ENCODE data around the gene CDHR2.

The CDHR2 gene

GRCh38 chr5:176528301-176528700 is 20.8 kb upstream of the CDHR2 start:
- no peak for DNase-seq (ENCODE audit: low read depth in 4 of 4, low spot score in 1 of 4)

- DNase-seq (ENCODE audit: low read depth in 4 of 4, low spot score in 1 of 4), result no peak
Measured at GRCh38 chr5:176528761-176529115, 20.4 kb upstream of the CDHR2 start.

- DNase-seq (ENCODE audit: low read depth in 4 of 4, low spot score in 1 of 4), result no peak
Measured at GRCh38 chr5:176529116-176529740, 19.9 kb upstream of the CDHR2 start.

GRCh38 chr5:176529741-176530141 is 19.4 kb upstream of the CDHR2 start:
- DNase-seq (ENCODE audit: low read depth in 4 of 4, low spot score in 1 of 4), result no peak

GRCh38 chr5:176530393-176530982 is 18.7 kb upstream of the CDHR2 start:
- DNase-seq (ENCODE audit: low read depth in 4 of 4, low spot score in 1 of 4), result no peak

GRCh38 chr5:176530983-176531901 is 17.9 kb upstream of the CDHR2 start:
- DNase-seq (ENCODE audit: low read depth in 4 of 4, low spot score in 1 of 4), result no peak

GRCh38 chr5:176531902-176532493 is 17.1 kb upstream of the CDHR2 start:
- no peak for DNase-seq (ENCODE audit: low read depth in 4 of 4, low spot score in 1 of 4)

- no peak for DNase-seq (ENCODE audit: low read depth in 4 of 4, low spot score in 1 of 4)
Measured at GRCh38 chr5:176532795-176533194, 16.3 kb upstream of the CDHR2 start.

GRCh38 chr5:176533390-176533789 is 15.8 kb upstream of the CDHR2 start:
- no peak for DNase-seq (ENCODE audit: low read depth in 4 of 4, low spot score in 1 of 4)

GRCh38 chr5:176533894-176534611 is 15.1 kb upstream of the CDHR2 start:
- DNase-seq (ENCODE audit: low read depth in 4 of 4, low spot score in 1 of 4), result no peak

GRCh38 chr5:176534640-176535039 is 14.5 kb upstream of the CDHR2 start:
- DNase-seq (ENCODE audit: low read depth in 4 of 4, low spot score in 1 of 4), result no peak

GRCh38 chr5:176535101-176535663 is 14.0 kb upstream of the CDHR2 start:
- DNase-seq (ENCODE audit: low read depth in 4 of 4, low spot score in 1 of 4), result no peak

- no peak for DNase-seq (ENCODE audit: low read depth in 4 of 4, low spot score in 1 of 4)
Measured at GRCh38 chr5:176535664-176536131, 13.4 kb upstream of the CDHR2 start.

- DNase-seq (ENCODE audit: low read depth in 4 of 4, low spot score in 1 of 4), result peak in 3 of 4 experiments; percentile 50 to 71 (median 62)
Measured at GRCh38 chr5:176536132-176536901, 12.8 kb upstream of the CDHR2 start.

- peak; percentile 90 to 98 (median 94) for DNase-seq (ENCODE audit: low read depth in 4 of 4, low spot score in 1 of 4)
Measured at GRCh38 chr5:176536902-176537553, 12.1 kb upstream of the CDHR2 start, which contains the start of gene RNF44. TSS of gene RNF44 (minus strand) at chr5:176537402. CDS start at chr5:176532472, 4,930 bp downstream.

- peak; percentile 88 to 96 (median 93) for DNase-seq (ENCODE audit: low read depth in 4 of 4, low spot score in 1 of 4)
Measured at GRCh38 chr5:176537554-176538229, 11.4 kb upstream of the CDHR2 start.

- DNase-seq (ENCODE audit: low read depth in 4 of 4, low spot score in 1 of 4), result no peak
Measured at GRCh38 chr5:176538230-176538988, 10.7 kb upstream of the CDHR2 start.

- DNase-seq (ENCODE audit: low read depth in 4 of 4, low spot score in 1 of 4), result no peak
Measured at GRCh38 chr5:176538989-176539384, 10.2 kb upstream of the CDHR2 start.
